T-helper 17 cell (primary cell): Measurements from ENCODE around the gene TMEM86B. TPM values are rescaled to one million over a fixed set of nuclear protein-coding genes. Genes with fewer than 3 reads are reported as not detected.
A peak's percentile ranks its signal among the peaks of the same experiment; 100 is the strongest.

Source experiments
- ATAC-seq: fragments of 150-1000 bp; cut with Tn5 transposase; 2 replicates; pipeline ENCODE4 v1.10.0; 2021; ENCODE audit warnings: mild to moderate bottlenecking, moderate library complexity
- DNase-seq, 3 donors: peaks; one replicate each; pipeline versions ENCODE4 v3.0.0 to v3.0.0-alpha.2; 2020 to 2021
- H3K9me3 ChIP-seq: one replicate; pipeline ENCODE4 v1.7.0; 2013; ENCODE audit warnings: low read length, mild to moderate bottlenecking; ENCODE audit not compliant: control insufficient read depth, poor library complexity, severe bottlenecking
- H3K27ac Mint-ChIP-seq: one replicate; pipeline ENCODE4 v1.8.0; 2022; ENCODE audit warnings: mild to moderate bottlenecking, moderate library complexity, mixed read lengths
- H3K27me3 Mint-ChIP-seq: one replicate; pipeline ENCODE4 v1.8.0; 2022; ENCODE audit warnings: mixed read lengths
- H3K36me3 Mint-ChIP-seq: one replicate; pipeline ENCODE4 v1.8.0; 2022; ENCODE audit warnings: low read depth, mixed read lengths
- H3K4me1 Mint-ChIP-seq: one replicate; pipeline ENCODE4 v1.8.0; 2022; ENCODE audit warnings: mild to moderate bottlenecking, mixed read lengths
- H3K4me3 Mint-ChIP-seq: one replicate; pipeline ENCODE4 v1.8.0; 2022; ENCODE audit warnings: mild to moderate bottlenecking, moderate library complexity, mixed read lengths
- total RNA-seq, 4 donors: library from RNA in 2 of 4; stranded (reverse) in 2 of 4; gene quantifications; one replicate each; pipeline ENCODE4 v1.2.3 and lab custom pipeline; 2022 to 2026

The TMEM86B gene
- total RNA-seq, 2 donors from 2014 or later: 12.4 to 12.8 TPM

- DNase-seq: no peak
- no peak overlapping the region for H3K4me3 Mint-ChIP-seq
- no peaks in the 10 kb centered on the region for H3K9me3 ChIP-seq
- no peak overlapping the region for H3K27ac Mint-ChIP-seq
- peaks cover 32% of the 10 kb centered on the region for H3K27me3 Mint-ChIP-seq
- ATAC-seq: no peak
- H3K36me3 Mint-ChIP-seq: peaks cover 4% of the 10 kb centered on the region
- peaks cover 4% of the 10 kb centered on the region for H3K4me1 Mint-ChIP-seq
Observed at GRCh38 chr19:55186080-55186479, 42.5 kb downstream of the TMEM86B start.

GRCh38 chr19:55181740-55182139 is 46.8 kb downstream of the TMEM86B start:
- Mint-ChIP-seq H3K4me1 (peaks cover 12% of the 10 kb centered on the region), H3K27ac (no peak overlapping the region), H3K36me3 (peaks cover 4% of the 10 kb centered on the region), H3K27me3 (peaks cover 52% of the 10 kb centered on the region), H3K4me3 (no peak overlapping the region)
- no peaks in the 10 kb centered on the region for H3K9me3 ChIP-seq
- DNase-seq (no peak), ATAC-seq (no peak)

- H3K36me3 Mint-ChIP-seq: peaks cover 2% of the 10 kb centered on the region
- H3K27me3 Mint-ChIP-seq: peaks cover 54% of the 10 kb centered on the region
- peak within 1 kb of the TSS; percentile 91 for H3K27ac Mint-ChIP-seq
- peak within 1 kb of the TSS; percentile 89 for H3K4me3 Mint-ChIP-seq
- peak; percentile 39 to 67 (median 52) for DNase-seq
- peak; percentile 43 for ATAC-seq
- H3K9me3 ChIP-seq: no peaks in the 10 kb centered on the region
- H3K4me1 Mint-ChIP-seq: peaks cover 12% of the 10 kb centered on the region
Observed at GRCh38 chr19:55179606-55180484, 48.7 kb downstream of the TMEM86B start, which contains the start of gene SYT5. SYT5 (minus strand) TSS chr19:55180289; CDS start chr19:55179041, 1,248 bp downstream.

GRCh38 chr19:55178781-55179599 is 49.6 kb downstream of the TMEM86B start:
- Mint-ChIP-seq H3K27ac (peak overlapping the region; percentile 91), H3K36me3 (peaks cover 2% of the 10 kb centered on the region), H3K27me3 (peaks cover 59% of the 10 kb centered on the region), H3K4me3 (peak overlapping the region; percentile 89), H3K4me1 (peaks cover 16% of the 10 kb centered on the region)
- DNase-seq (peak; percentile 89 to 98 (median 94)), ATAC-seq (peak; percentile 90)
- H3K9me3 ChIP-seq: no peaks in the 10 kb centered on the region

Other genes with a start within 250 kb of the TMEM86B start
- gene GP6, start 190.5 kb downstream of the TMEM86B start, total RNA-seq: 10 to 100 TPM in 1 of 2 donors, 1 to 10 TPM in 1; 1.8 to 22.1 TPM
- gene RDH13, start 165.6 kb downstream of the TMEM86B start, total RNA-seq: 10 to 100 TPM; 11.3 to 12.9 TPM
- 1 to 10 TPM; 1.8 to 3.3 TPM for gene EPS8L1, start 152.9 kb downstream of the TMEM86B start, total RNA-seq
- 100 to 1,000 TPM; 133 to 173 TPM for gene PPP1R12C, start 111.1 kb downstream of the TMEM86B start, total RNA-seq
- under 1 TPM in 1 of 2 donors, not detected in 1; 0.52 TPM for gene TNNT1, start 79.6 kb downstream of the TMEM86B start, total RNA-seq
- not detected for gene TNNI3, start 71.0 kb downstream of the TMEM86B start, total RNA-seq
- gene DNAAF3, start 62.1 kb downstream of the TMEM86B start, total RNA-seq: not detected
- 1 to 10 TPM; 3.8 to 4.3 TPM for gene SYT5, start 48.5 kb downstream of the TMEM86B start, total RNA-seq
- gene PTPRH, start 19.3 kb downstream of the TMEM86B start, total RNA-seq: not detected
- gene PPP6R1, start 30.3 kb upstream of the TMEM86B start, total RNA-seq: 100 to 1,000 TPM; 183 to 186 TPM
- gene HSPBP1, start 51.3 kb upstream of the TMEM86B start, total RNA-seq: 10 to 100 TPM; 19.1 to 23.1 TPM
- 1 to 10 TPM; 3.0 to 7.4 TPM for gene BRSK1, start 55.2 kb upstream of the TMEM86B start, total RNA-seq
- gene TMEM150B, start 96.6 kb upstream of the TMEM86B start, total RNA-seq: under 1 TPM in 1 of 2 donors, not detected in 1; 0.75 TPM
- gene KMT5C, start 111.1 kb upstream of the TMEM86B start, total RNA-seq: 100 to 1,000 TPM in 1 of 2 donors, 10 to 100 TPM in 1; 66.6 to 103 TPM
- gene COX6B2, start 126.0 kb upstream of the TMEM86B start, total RNA-seq: 1 to 10 TPM in 1 of 2 donors, under 1 TPM in 1; 0.62 to 1.4 TPM
- gene GARIN5B, start 134.5 kb upstream of the TMEM86B start, total RNA-seq: under 1 TPM in 1 of 2 donors, not detected in 1; 0.07 TPM
- under 1 TPM; 0.25 to 0.89 TPM for gene IL11, start 141.7 kb upstream of the TMEM86B start, total RNA-seq
- not detected for gene TMEM190, start 148.1 kb upstream of the TMEM86B start, total RNA-seq
- 10 to 100 TPM; 14.6 to 19.5 TPM for gene TMEM238, start 155.5 kb upstream of the TMEM86B start, total RNA-seq
- gene RPL28, start 157.2 kb upstream of the TMEM86B start, total RNA-seq: 1,000 to 10,000 TPM; 3,164 to 3,616 TPM
- gene UBE2S, start 179.0 kb upstream of the TMEM86B start, total RNA-seq: 10 to 100 TPM; 64.6 to 78.1 TPM
- not detected for gene SHISA7, start 214.5 kb upstream of the TMEM86B start, total RNA-seq
- gene ISOC2, start 232.9 kb upstream of the TMEM86B start, total RNA-seq: 1 to 10 TPM; 6.5 to 7.2 TPM
- not detected for gene C19orf85, start 236.0 kb upstream of the TMEM86B start, total RNA-seq
- gene ZNF628, start 247.9 kb upstream of the TMEM86B start, total RNA-seq: 10 to 100 TPM; 19.4 to 25.5 TPM